Heart left ventricle (tissue), 13 donors: ENCODE measurements around the gene TNFAIP2.

Source experiments
- POLR2A ChIP-seq, 2 donors: fragments of 450-650 bp; IDR thresholded peaks; one replicate each; pipeline ENCODE4 v1.6.1; 2017; ENCODE audit warnings: antibody characterized with exemption in 2 of 2, mild to moderate bottlenecking in 2 of 2, moderate library complexity in 2 of 2
- TF ChIP-seq, protein P1 (sequence below), 12 donors: fragments of 200-600 bp; sonication (generic) in 4 of 12; IDR thresholded peaks; one replicate each; pipeline versions ENCODE4 v1.5.0 to v1.8.0; 2018 to 2022; ENCODE audit warnings: antibody characterized with exemption in 12 of 12, mild to moderate bottlenecking in 5 of 12
- donor health status: ischemic (EF 13 %, LVEDD 7.1; RV severe dilation, severe dysfunction).
- donor health status: DM: no; HTN: yes; CAD: no.
- donor health status: DM: no; HTN: no; CAD: no.
- donor health status: ischemic (EF 25% LVEDD 6.9; RV normal size, moderate dysfunction).
- donor health status: ischemic (EF 25% LVEDD 5.7; RV mildly dilated, moderate dysfunction).
- donor health status: ischemic (EF 35%, LVEDD 5.7; RV mildly dilated, moderate dysfunction).
- donor health status: nonischemic (EF 11% LVEDD 7.7; RV severe dilation, severe dysfunction).
- donor health status: DM: yes; HTN: yes; CAD: no.
- donor health status: PGD.
- donor health status: ischemic (EF 29% LVEDD 5.4; RV normal size, mild dysfunction).
- donor health status: nonischemic (EF 23%, LVEDD 6.1; RV moderate dilation, normal function).

DNA sequence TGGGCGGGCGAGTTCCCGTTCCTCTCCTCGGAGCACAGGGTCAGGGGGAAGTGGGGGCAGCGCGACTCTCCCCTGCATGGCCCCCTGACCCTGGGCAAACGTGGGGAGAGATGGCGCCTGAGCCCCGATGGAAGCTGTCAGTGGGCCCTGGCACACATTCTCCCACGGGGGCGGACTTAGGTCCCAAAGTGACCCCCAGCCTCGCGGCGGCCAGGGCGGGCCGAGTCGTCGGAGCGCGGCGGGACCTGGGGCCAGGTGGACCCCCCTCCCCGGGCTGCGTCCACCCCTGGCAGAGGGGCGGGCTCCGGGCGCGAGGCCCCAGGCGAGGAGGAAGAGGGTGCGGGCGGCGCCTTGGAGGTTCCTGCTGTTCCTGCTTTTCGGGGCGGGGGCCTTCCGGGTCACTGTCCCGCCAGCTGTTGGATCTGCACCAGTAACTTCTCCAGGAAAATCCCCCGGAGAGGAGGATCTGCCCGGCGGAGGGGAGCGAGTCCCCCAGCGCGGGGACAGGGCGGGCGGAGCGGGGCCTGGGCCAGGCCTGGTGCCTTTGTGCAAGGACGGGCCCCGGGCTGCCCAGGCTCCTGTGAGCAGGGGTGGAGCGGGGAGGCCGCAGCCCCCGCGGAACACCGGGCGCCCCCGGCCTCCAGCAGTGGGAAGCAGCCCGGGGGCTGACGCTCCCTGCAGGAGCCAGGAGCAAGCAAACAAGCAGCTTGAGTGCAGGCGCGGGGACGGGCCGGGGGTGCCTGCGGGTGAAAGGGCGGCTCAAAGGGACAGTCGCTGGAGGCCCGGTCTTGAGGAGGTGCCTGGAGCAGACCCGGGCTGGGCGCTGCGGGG, 15.3 kb downstream of the TNFAIP2 start:
- TF ChIP-seq, protein P1, sequence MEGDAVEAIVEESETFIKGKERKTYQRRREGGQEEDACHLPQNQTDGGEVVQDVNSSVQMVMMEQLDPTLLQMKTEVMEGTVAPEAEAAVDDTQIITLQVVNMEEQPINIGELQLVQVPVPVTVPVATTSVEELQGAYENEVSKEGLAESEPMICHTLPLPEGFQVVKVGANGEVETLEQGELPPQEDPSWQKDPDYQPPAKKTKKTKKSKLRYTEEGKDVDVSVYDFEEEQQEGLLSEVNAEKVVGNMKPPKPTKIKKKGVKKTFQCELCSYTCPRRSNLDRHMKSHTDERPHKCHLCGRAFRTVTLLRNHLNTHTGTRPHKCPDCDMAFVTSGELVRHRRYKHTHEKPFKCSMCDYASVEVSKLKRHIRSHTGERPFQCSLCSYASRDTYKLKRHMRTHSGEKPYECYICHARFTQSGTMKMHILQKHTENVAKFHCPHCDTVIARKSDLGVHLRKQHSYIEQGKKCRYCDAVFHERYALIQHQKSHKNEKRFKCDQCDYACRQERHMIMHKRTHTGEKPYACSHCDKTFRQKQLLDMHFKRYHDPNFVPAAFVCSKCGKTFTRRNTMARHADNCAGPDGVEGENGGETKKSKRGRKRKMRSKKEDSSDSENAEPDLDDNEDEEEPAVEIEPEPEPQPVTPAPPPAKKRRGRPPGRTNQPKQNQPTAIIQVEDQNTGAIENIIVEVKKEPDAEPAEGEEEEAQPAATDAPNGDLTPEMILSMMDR (IDR thresholded peaks at IDR 0.05) = no peak
- TF ChIP-seq POLR2A (IDR thresholded peaks at IDR 0.05) = no peak
